Measurements from ENCODE around the gene UBE2J2.

The UBE2J2 gene

DNA sequence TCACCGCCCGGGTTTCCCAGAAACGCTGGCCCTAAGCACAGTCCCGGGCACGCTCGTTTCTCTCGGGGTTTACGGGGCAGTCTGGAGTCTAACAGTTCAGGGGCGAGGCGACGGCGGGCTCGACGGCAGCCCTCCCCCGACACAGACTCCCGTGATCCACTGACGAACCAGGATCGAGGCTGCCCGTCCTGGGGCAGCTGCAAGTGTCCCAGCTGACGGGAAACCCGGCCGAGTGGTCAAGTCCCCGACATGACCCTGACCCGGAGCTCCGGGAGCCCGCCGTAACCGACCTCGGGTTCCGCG lies 494 bp downstream of the UBE2J2 start:
- in situ Hi-C loops (cut with HindIII; ENCODE audit: low sequenced_read_pairs), result no loop called here
- H3K4me3 ChIP-seq (ENCODE audit: low read depth, low read length), result peak overlapping the region; percentile 84
- no peak for DNase-seq (ENCODE audit: low read depth)
- TF ChIP-seq CTCF (IDR thresholded peaks at IDR 0.05; ENCODE audit: low read depth, low read length, missing control alignments), result no peak

GRCh38 chr1:1272341-1273208 lies 1.1 kb downstream of the UBE2J2 start:
- H3K4me3 ChIP-seq (ENCODE audit: low read depth, low read length), result peak overlapping the region; percentile 84
- in situ Hi-C loops (cut with HindIII; ENCODE audit: low sequenced_read_pairs), result no loop called here
- no peak for DNase-seq (ENCODE audit: low read depth)
- TF ChIP-seq CTCF (IDR thresholded peaks at IDR 0.05; ENCODE audit: low read depth, low read length, missing control alignments), result no peak

DNA sequence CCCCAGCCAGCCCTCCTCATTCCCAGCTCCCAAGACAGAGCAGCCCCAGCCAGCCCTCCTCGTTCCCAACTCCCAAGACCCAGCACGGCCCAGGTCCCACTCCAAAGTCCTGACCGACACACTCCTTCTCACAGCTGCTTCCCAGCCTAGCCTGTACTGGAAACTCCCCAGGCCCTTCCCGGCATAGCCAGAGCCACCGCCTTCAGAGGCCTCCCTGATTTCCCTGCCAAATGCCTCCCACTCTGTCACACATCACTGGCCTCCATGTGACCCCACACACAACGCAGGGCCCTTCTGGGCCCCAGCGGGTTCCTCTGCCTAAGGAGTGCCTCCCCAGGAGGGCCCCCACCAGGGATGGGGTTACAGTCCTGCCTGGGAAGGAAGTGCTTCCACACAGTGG lies 2.8 kb downstream of the UBE2J2 start:
- no peak for DNase-seq (ENCODE audit: low read depth)
- in situ Hi-C loops (cut with HindIII; ENCODE audit: low sequenced_read_pairs), result no loop called here
- no peak for TF ChIP-seq CTCF (IDR thresholded peaks at IDR 0.05; ENCODE audit: low read depth, low read length, missing control alignments)
- H3K4me3 ChIP-seq (ENCODE audit: low read depth, low read length), result no peak overlapping the region

GRCh38 chr1:1268284-1268682 lies 5.4 kb downstream of the UBE2J2 start:
- in situ Hi-C loops (cut with HindIII; ENCODE audit: low sequenced_read_pairs), result no loop called here
- no peak for TF ChIP-seq CTCF (IDR thresholded peaks at IDR 0.05; ENCODE audit: low read depth, low read length, missing control alignments)
- no peak overlapping the region for H3K4me3 ChIP-seq (ENCODE audit: low read depth, low read length)
- DNase-seq (ENCODE audit: low read depth), result no peak

DNA sequence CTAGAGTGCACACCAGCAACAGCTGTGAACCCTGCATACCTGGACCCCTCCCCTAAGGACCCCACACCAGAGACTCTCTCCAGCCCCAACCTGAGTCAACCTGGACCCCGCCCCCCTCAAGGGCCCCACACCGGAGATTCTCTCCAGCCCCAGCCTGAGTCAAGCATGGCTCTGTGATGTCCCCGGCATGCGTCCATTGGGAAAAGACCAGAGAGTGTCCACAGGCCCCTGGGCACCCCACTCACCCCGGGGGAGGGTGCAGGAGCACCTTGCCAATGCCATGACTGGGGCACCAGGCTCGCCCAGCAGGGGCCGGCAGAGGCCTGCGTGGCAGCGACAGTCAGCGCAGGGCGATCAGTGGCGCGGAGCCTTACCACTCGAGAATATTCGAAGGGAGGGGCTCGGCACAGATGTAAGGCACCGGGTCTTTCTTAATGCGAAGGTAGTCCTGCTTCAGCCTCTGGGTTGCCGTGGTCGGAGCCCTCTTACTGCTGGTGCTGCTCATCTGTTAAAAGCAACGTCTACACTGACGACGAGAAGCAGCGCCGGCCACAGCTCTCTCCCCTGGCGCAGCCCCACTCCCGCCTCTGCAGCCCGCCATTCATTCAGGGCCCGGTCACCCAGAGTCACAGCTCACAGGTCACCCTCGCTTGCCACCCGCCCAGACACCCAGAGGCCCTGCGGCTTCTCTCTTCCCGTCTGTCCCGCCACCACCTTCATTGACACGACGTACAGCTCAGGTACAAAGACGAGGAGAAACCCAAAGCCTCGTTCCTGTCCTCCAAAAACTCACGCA lies 6.0 kb downstream of the UBE2J2 start:
- in situ Hi-C loops (cut with HindIII; ENCODE audit: low sequenced_read_pairs), result no loop called here
- DNase-seq (ENCODE audit: low read depth), result no peak
- no peak for TF ChIP-seq CTCF (IDR thresholded peaks at IDR 0.05; ENCODE audit: low read depth, low read length, missing control alignments)
- H3K4me3 ChIP-seq (ENCODE audit: low read depth, low read length), result no peak overlapping the region

DNA sequence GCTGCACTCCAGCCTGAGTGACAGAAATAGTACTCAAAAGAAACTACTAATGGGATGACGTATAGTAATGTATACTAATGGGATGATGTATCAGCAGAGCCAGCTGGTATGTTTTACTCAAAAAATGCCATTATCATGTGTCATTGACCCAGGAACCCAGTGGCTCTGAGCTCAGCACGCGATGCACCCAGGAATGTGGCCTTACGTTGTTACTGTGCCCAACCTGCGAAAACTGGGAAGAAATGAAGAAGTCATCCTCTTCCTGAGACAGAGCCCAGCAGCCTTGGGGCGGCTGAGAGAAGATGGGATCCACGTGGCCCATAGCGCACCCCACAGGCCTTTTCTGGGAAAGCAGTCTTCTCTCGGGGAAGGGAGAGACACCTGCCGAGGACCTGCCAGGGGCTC lies 8.8 kb downstream of the UBE2J2 start:
- peak; percentile 53 for TF ChIP-seq CTCF (IDR thresholded peaks at IDR 0.05; ENCODE audit: low read depth, low read length, missing control alignments)
- H3K4me3 ChIP-seq (ENCODE audit: low read depth, low read length), result no peak overlapping the region
- peak; percentile 87 for DNase-seq (ENCODE audit: low read depth)
- in situ Hi-C loops (cut with HindIII; ENCODE audit: low sequenced_read_pairs), result no loop called here

Data from astrocyte of the cerebellum (primary cell).